GM12874 (cell line): ENCODE measurements around the gene PGM2L1.

ENCODE experiments used
- CTCF ChIP-seq: IDR thresholded peaks from 2 replicates; pipeline ENCODE4 v1.5.1; 2011; ENCODE audit warnings: low read depth, mild to moderate bottlenecking, control low read depth, low read length, moderate library complexity; ENCODE audit not compliant: insufficient read depth

The PGM2L1 gene

GRCh38 chr11:74282914-74283371 is 115.3 kb downstream of the PGM2L1 start:
- no peak for TF ChIP-seq CTCF

GRCh38 chr11:74282421-74282820 is 115.8 kb downstream of the PGM2L1 start:
- no peak for TF ChIP-seq CTCF

GRCh38 chr11:74280494-74280893 is 117.7 kb downstream of the PGM2L1 start:
- no peak for TF ChIP-seq CTCF
